MCF 10A (cell line): ENCODE results near the gene MIER2. TPM values are rescaled to one million over a fixed set of nuclear protein-coding genes. Genes with fewer than 3 reads are reported as not detected.
A peak's percentile ranks its signal among the peaks of the same experiment; 100 is the strongest.

Experiments
- BruUV-seq: library from RNA; stranded (reverse); fragments of 400-500 nt; replicated peaks from 2 replicates; lab custom pipeline; 2021; lab: Mats Ljungman, UMichigan
- CTCF ChIA-PET: fragments of 300-600 bp; sonication (Branson Sonifier 250); formaldehyde crosslinking; extraction: SDS; loops from one replicate; lab custom pipeline; 2021; ENCODE audit warnings: antibody characterized with exemption, inconsistent platforms; lab: Yijun Ruan, JAX
- POLR2A ChIA-PET: fragments of 300-600, 350-650 bp; sonication (Branson Sonifier 250); formaldehyde crosslinking; extraction: SDS; loops from one replicate; lab custom pipeline; 2020; ENCODE audit warnings: antibody characterized with exemption, inconsistent platforms; lab: Yijun Ruan, JAX
- DNase-seq: peaks from one replicate; pipeline ENCODE4 v3.0.0-alpha.2; 2018; ENCODE audit not compliant: unreplicated experiment
- H3K27ac Mint-ChIP-seq: one replicate; pipeline ENCODE4 v1.8.0; 2022; ENCODE audit warnings: mild to moderate bottlenecking, low read depth, mixed read lengths; ENCODE audit not compliant: unreplicated experiment
- H3K27me3 Mint-ChIP-seq: one replicate; pipeline ENCODE4 v1.8.0; 2022; ENCODE audit warnings: mixed read lengths; ENCODE audit not compliant: insufficient read depth, unreplicated experiment
- H3K36me3 Mint-ChIP-seq: one replicate; pipeline ENCODE4 v1.8.0; 2022; ENCODE audit warnings: mild to moderate bottlenecking, moderate library complexity, mixed read lengths; ENCODE audit not compliant: insufficient read depth, unreplicated experiment
- H3K4me1 Mint-ChIP-seq: one replicate; pipeline ENCODE4 v1.8.0; 2022; ENCODE audit warnings: mixed read lengths; ENCODE audit not compliant: insufficient read depth, unreplicated experiment
- H3K4me3 Mint-ChIP-seq: one replicate; pipeline ENCODE4 v1.8.0; 2022; ENCODE audit warnings: mild to moderate bottlenecking, moderate library complexity, mixed read lengths; ENCODE audit not compliant: unreplicated experiment
- H3K9me3 Mint-ChIP-seq: one replicate; pipeline ENCODE4 v1.8.0; 2022; ENCODE audit warnings: mixed read lengths; ENCODE audit not compliant: unreplicated experiment
- CTCF ChIP-seq: fragments of 200-600 bp; IDR thresholded peaks from one replicate; pipeline ENCODE4 v1.8.0; 2022; ENCODE audit warnings: antibody characterized with exemption, mild to moderate bottlenecking; ENCODE audit not compliant: unreplicated experiment
- intact Hi-C: fragments of 100-400 bp; cut with micrococcal nuclease; formaldehyde crosslinking; loops from 2 replicates; pipeline ENCODE4 v1.14.1; 2022
- total RNA-seq: library from RNA; stranded (reverse); gene quantifications from 2 replicates; pipeline ENCODE4 v1.2.3, GENCODE V29; 2022

Gene MIER2
- total RNA-seq, 1 experiment from 2014 or later, result 24.2 TPM

GRCh38 chr19:341386-342127 lies 3.0 kb downstream of the MIER2 start:
- no peak for TF ChIP-seq CTCF
- Mint-ChIP-seq H3K4me3 (peak overlapping the region; percentile 72), H3K27ac (peak overlapping the region; percentile 66), H3K9me3 (no peaks in the 10 kb centered on the region), H3K27me3 (no peaks in the 10 kb centered on the region), H3K4me1 (peaks cover 38% of the 10 kb centered on the region), H3K36me3 (peaks cover 21% of the 10 kb centered on the region)
- no peak for DNase-seq
- BruUV-seq, result no TSS peak
- ChIA-PET CTCF (interaction anchor here (0.6 kb wide), 1 partner anchor 605 kb away, joined by 4 read pairs; no protein-coding TSS in a partner anchor), POLR2A (no interaction called here)
- intact Hi-C loops, result loop anchor here (5.0 kb wide), 1 partner anchor 166 kb away; the partner anchor contains the start of gene TPGS1

GRCh38 chr19:340620-341385 lies 3.8 kb downstream of the MIER2 start:
- CTCF ChIA-PET, result interaction anchor here (0.6 kb wide), 1 partner anchor 606 kb away, joined by 4 read pairs; no protein-coding TSS in a partner anchor
- H3K27me3 Mint-ChIP-seq, result no peaks in the 10 kb centered on the region
- intact Hi-C loops, result loop anchor here (5.0 kb wide), 1 partner anchor 166 kb away; the partner anchor contains the start of gene TPGS1
- peak overlapping the region; percentile 44 for H3K4me3 Mint-ChIP-seq
- no peak for TF ChIP-seq CTCF
- H3K36me3 Mint-ChIP-seq, result peaks cover 21% of the 10 kb centered on the region
- peak overlapping the region; percentile 66 for H3K27ac Mint-ChIP-seq
- POLR2A ChIA-PET, result no interaction called here
- no TSS peak for BruUV-seq
- peaks cover 42% of the 10 kb centered on the region for H3K4me1 Mint-ChIP-seq
- no peaks in the 10 kb centered on the region for H3K9me3 Mint-ChIP-seq
- DNase-seq, result no peak

GRCh38 chr19:339262-339887 lies 5.2 kb downstream of the MIER2 start:
- H3K4me1 Mint-ChIP-seq, result peaks cover 35% of the 10 kb centered on the region
- ChIA-PET POLR2A (no interaction called here), CTCF (interaction anchor here (0.6 kb wide), 1 partner anchor 194 kb away, joined by 3 read pairs; no protein-coding TSS in a partner anchor)
- TF ChIP-seq CTCF, result no peak
- peaks cover 21% of the 10 kb centered on the region for H3K36me3 Mint-ChIP-seq
- H3K27ac Mint-ChIP-seq, result no peak overlapping the region
- intact Hi-C loops, result no loop called here
- no peaks in the 10 kb centered on the region for H3K27me3 Mint-ChIP-seq
- no TSS peak for BruUV-seq
- H3K4me3 Mint-ChIP-seq, result no peak overlapping the region
- DNase-seq, result peak; percentile 19
- H3K9me3 Mint-ChIP-seq, result no peaks in the 10 kb centered on the region

- Mint-ChIP-seq H3K36me3 (peaks cover 27% of the 10 kb centered on the region), H3K27me3 (no peaks in the 10 kb centered on the region), H3K9me3 (no peaks in the 10 kb centered on the region), H3K4me1 (peaks cover 35% of the 10 kb centered on the region), H3K4me3 (no peak overlapping the region), H3K27ac (no peak overlapping the region)
- CTCF ChIA-PET, result no interaction called here
- POLR2A ChIA-PET, result no interaction called here
- DNase-seq, result no peak
- intact Hi-C loops, result no loop called here
- no TSS peak for BruUV-seq
- TF ChIP-seq CTCF, result no peak
These were observed 6.2 kb downstream of the MIER2 start for GRCh38 chr19:338421-338820.
